Activated CD8-positive, alpha-beta memory T cell treated with anti-CD3 and anti-CD28 coated beads for 24 hours (primary cell): ENCODE measurements around the gene MRGPRE.

Source experiments
- DNase-seq: peaks from one replicate; pipeline ENCODE4 v3.0.0-alpha.2; 2020

The MRGPRE gene

GRCh38 chr11:3196161-3197043, 35.8 kb downstream of the MRGPRE start:
- DNase-seq = no peak

GRCh38 chr11:3195251-3196160, 36.7 kb downstream of the MRGPRE start:
- DNase-seq = no peak

DNA sequence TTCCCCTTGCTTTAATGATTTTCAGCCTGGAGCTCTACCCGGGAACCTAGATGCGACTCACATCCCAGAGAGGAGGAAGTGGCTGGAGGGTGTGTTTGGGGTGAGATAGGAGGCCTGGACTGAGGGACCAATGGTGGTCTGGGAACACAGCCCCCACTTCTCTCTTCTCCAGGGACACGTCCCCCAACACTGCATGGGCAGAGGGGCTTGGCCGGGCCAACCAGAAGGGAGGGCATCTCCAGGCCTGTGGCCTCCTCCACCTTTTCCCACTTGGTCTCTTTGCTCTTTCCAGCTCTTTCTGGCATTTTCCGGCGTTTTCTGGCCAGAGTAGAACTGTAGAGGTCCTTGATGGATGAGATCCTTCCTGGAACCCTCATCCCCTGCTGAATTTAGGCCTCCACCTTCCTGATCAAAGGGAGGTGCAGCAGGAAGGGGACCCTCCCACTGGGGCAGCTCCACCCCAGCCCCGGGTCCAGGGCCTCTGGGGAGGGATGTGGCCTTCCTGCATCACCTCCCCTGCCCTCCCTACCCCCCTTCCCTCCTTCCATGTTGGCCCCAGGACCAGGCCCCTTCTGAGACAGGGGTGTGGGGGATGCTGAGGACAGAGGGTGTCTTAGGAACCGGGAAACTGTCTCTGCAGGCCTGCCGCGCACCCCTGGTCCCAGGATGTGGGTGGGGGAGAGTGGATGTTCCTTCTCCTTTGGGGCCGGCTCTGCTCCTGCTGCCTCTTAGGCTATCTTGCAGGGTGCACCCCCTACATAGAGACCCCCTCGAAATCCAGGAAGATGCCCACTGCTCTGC, 38.0 kb downstream of the MRGPRE start:
- no peak for DNase-seq

DNA sequence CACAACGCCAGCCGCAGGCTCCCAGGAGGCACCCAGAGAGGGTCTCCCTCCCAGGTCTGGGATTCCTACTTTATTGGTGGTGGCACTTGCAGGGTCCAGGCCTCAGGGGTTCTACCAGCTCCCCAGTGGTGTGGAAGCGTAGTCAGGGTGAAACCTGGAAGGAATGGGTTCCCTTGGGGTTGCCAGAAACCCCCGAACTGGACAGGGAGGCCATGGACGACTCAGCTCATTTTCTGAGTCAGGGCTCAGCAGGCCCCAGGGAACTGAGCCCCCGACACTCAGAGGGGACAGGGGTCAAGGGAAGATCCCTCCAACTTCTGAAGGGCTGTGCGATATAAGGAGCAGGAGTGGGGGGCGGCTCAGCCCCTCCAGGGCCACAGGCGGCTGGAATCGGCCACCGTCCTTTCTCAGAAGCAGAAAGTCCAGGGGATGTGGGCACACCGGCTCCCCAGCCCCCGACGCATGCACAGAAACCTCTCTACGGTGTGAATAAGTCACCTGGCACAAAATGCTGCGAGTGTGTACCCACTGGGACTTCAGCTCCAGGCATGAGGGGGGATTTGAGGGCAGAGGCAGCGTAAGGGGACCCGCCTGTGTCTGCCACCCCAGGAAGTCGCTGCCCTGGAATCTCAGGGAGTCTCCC, 38.7 kb downstream of the MRGPRE start:
- DNase-seq = no peak

GRCh38 chr11:3192511-3193372, 39.5 kb downstream of the MRGPRE start:
- DNase-seq = no peak

DNA sequence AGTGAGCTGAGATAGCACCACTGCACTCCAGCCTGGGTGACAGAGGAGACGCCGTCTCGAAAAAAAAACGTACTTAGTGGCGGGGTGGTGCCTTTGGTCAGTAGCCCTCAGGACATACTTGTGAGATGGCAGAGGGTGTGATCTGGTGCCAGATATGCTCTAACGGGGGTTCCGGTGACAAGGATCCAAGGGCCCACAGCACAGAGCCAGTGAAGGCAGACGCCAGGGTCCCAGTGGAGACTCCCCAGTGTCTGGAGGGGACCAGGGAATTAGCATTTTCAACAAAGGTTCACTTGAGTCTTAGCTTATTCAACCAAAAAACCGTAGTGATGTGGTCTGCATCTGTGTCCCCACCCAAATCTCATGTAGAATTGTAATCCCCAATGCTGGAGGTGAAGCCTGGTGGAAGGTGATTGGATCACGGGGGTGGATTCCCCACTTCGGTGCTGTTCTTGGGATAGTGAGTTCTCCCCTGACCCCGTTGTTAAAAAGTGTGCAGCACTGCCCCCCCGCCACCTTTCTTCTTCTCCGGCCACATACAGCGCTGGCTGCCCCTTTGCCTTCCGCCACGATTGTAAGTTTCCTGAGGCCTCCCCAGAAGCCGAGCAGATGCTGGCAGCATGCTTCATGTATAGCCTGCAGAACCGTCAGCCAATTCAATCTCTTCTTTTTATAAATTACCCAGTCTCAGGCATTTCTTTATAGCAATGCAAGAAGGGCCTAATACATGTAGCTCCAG, 40.5 kb downstream of the MRGPRE start:
- DNase-seq = no peak

DNA sequence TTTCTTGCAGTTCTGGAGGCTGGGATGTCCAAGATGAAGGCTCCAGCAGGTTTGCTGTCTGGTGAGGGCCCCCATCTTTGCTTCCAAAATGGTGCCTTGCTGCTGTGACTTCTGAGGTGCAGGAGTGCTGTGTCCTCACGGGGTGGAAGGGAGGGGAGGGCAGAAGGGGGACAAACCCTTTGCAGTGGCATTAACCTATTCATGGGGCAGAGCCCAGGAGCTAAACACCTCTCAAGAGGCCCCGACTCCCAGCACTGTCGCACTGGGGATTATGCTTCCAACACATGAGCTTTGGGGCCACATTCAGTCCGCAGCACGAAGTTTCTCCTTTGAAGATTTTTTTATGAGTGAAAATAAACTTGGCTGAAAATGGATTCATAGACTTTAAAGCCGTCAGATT, 41.6 kb downstream of the MRGPRE start:
- DNase-seq = no peak

DNA sequence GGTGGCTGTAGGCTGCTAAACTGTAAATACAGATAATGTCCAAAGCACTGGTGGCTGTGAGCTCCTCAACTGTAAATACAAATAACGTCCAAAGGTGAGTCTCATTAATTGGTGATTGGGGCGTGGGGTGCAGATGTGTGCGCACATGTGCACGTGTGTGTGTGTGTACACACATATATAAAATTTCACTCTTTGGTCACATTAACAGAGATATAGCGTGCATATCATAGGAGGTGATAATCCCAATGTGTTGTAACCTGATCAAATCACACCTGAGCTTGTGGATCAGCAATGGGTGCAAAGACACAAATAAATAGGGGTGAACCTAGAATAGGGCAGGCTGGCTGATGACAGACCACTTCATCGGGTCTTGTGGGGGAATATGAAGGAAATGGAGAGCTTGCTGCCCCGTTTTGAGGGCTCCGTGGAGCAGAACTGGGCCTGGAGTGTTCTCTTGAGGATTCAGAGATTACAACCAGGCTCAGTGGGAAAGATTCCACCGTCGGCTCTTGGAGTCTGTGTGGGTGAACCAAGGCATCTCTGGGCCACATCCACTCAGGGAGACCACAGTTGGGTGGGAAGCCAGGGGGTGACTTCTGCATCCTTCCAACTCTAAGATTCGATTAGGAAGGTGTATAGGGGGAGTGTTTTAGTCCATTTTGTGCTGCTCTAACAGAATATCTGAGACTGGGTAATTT, 42.2 kb downstream of the MRGPRE start:
- DNase-seq = no peak

DNA sequence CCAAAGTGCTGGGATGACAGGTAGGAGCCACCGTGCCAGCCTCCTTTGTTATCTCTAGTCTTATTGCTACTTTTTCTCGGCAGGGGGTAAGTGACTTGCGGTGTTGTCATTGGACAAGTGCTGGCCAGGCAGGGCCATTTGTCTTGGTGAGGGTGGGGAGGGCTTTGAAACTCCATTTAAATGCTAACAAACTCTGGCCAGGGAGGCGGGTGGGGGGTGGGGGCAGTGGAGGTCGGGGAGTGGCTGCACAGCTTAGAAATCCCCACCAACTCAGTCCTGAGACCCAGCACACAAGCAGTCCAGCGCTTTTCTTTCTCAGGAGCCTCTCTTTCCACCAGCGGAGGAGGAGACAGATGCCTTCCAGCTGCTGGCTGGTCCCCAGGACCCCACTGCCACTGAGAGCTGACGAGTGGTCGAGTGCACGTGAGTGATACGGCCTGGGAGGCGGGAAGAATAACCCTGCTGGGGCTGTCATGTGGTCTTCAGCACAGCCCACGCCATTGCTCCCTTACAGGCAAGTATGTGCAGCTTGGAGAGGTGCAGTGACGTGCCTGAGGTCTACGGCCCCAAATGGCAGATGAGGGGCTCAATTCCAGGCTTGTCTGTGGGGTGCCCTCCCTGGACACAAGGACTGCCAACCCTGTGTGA, 42.9 kb downstream of the MRGPRE start:
- no peak for DNase-seq

GRCh38 chr11:3188496-3189195, 43.6 kb downstream of the MRGPRE start:
- no peak for DNase-seq

- no peak for DNase-seq
Observed at GRCh38 chr11:3186166-3186953, 45.9 kb downstream of the MRGPRE start.

GRCh38 chr11:3184732-3185347, 47.4 kb downstream of the MRGPRE start:
- no peak for DNase-seq

GRCh38 chr11:3183523-3183922, 48.7 kb downstream of the MRGPRE start:
- DNase-seq = no peak

DNA sequence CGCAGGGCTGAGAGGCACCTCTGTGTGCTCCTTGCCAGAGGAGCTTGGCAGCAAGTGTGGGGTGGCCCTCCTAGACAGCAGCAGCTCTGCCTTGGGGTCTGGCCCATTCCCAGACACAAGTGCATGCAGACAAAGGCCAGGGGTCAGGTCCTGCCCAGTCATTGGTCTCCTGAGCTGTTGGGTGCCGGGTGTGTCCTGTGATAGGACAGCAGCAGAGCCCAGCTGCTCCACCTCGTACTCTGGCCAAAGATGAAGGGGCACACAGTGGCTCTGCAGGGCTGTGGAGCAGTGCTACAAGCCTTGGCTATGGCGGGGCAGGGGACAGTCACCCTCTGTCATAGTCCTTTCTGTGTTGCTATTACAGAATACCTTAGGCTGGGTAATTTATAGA, 49.8 kb downstream of the MRGPRE start:
- DNase-seq = no peak

- no peak for DNase-seq
Observed at GRCh38 chr11:3181725-3182461, 50.3 kb downstream of the MRGPRE start.

DNA sequence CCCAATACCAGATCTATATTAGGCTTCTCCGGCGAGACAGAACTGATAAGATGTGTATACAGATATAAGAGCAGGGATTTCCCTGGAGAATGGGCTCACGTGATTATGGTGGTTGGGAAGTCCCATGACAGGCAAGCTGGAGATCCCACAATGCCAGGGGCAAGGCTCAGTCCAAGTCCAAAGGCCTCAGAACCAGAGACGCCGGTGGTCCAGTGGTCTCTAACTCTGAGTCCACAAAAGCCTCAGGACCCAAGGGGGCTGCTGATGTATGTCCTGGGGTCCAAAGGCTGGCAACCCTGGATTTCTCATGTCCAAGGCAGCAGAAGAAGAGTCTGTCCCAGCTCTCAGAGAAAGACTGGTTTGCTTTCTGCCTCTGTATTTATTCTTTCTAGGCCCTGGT, 51.3 kb downstream of the MRGPRE start:
- DNase-seq = no peak

DNA sequence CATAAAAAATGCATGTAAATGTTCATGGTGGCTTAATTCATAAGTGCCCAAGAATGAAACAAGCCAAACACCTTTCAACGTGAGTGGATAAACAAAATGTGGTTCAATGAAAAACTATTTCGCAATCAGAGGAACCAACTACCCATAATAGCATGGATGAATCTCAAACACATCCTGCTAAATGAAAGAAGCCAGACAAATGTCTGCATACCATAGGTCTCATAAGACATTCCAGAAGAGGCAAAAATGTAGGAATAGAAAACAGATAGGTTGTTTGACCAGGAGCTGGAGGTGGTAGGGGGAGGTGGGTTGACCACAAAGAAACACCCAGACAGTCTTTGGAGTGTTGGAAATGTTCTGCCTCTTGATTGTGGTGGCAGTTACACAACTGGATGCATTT, 53.9 kb downstream of the MRGPRE start:
- DNase-seq = no peak
